Activated B cell treated with CpG ODN at 0.5 μM for 24 hours (primary cell): ENCODE data around the gene BCAS3. TPM values are rescaled to one million over a fixed set of nuclear protein-coding genes. Genes with fewer than 3 reads are reported as not detected.

Experiments
- ATAC-seq: fragments of 200-7000 bp; cut with Tn5 transposase; one replicate; pipeline ENCODE4 v1.10.0; 2021; ENCODE audit warnings: low read depth, mild to moderate bottlenecking, moderate library complexity
- CTCF ChIA-PET: fragments of 350-600 bp; sonication (Branson Sonifier 250); formaldehyde crosslinking; loops from one replicate; lab custom pipeline; 2021; ENCODE audit warnings: antibody characterized with exemption; lab: Charles Lee
- POLR2A ChIA-PET: fragments of 350-600 bp; sonication (Branson Sonifier 250); formaldehyde crosslinking; loops from one replicate; lab custom pipeline; 2021; ENCODE audit warnings: antibody characterized with exemption; lab: Charles Lee
- DNase-seq: peaks from one replicate; pipeline ENCODE4 v3.0.0; 2022
- H3K27ac Mint-ChIP-seq: one replicate; pipeline ENCODE4 v1.8.0; 2020; ENCODE audit warnings: mixed read lengths
- H3K27me3 Mint-ChIP-seq: one replicate; pipeline ENCODE4 v1.8.0; 2021; ENCODE audit warnings: mixed read lengths
- H3K36me3 Mint-ChIP-seq: one replicate; pipeline ENCODE4 v1.8.0; 2021; ENCODE audit warnings: low read depth, mixed read lengths
- H3K4me1 Mint-ChIP-seq: one replicate; pipeline ENCODE4 v1.8.0; 2021; ENCODE audit warnings: mixed read lengths
- H3K4me3 Mint-ChIP-seq: one replicate; pipeline ENCODE4 v1.8.0; 2020; ENCODE audit warnings: mild to moderate bottlenecking, mixed read lengths
- H3K9me3 Mint-ChIP-seq: one replicate; pipeline ENCODE4 v1.8.0; 2020; ENCODE audit warnings: mixed read lengths
- CTCF ChIP-seq: fragments of 200-600 bp; IDR thresholded peaks from one replicate; pipeline ENCODE4 v1.8.0; 2022; ENCODE audit warnings: antibody characterized with exemption, mild to moderate bottlenecking
- intact Hi-C: fragments of 100-400 bp; cut with micrococcal nuclease; formaldehyde crosslinking; loops from one replicate; pipeline ENCODE4 v1.15.1; 2024
- total RNA-seq: library from RNA; stranded (reverse); gene quantifications from 2 replicates; pipeline ENCODE4 v1.2.3, GENCODE V29; 2022

The BCAS3 gene
- total RNA-seq, 1 donor from 2014 or later, result 37.5 TPM

GRCh38 chr17:60679287-60679686, 1.6 kb downstream of the BCAS3 start:
- no peak for ATAC-seq
- no peak overlapping the region for H3K27ac Mint-ChIP-seq
- H3K9me3 Mint-ChIP-seq, result peaks cover 2% of the 10 kb centered on the region
- H3K4me1 Mint-ChIP-seq, result peaks cover 23% of the 10 kb centered on the region
- no peak for DNase-seq
- ChIA-PET POLR2A (no interaction called here), CTCF (no interaction called here)
- peak overlapping the region; percentile 52 for H3K4me3 Mint-ChIP-seq
- intact Hi-C loops, result loop anchor here (5.0 kb wide), 2 partner anchors 733 to 1183 kb away; partner anchors contain the start of gene BRIP1
- TF ChIP-seq CTCF, result no peak
- H3K27me3 Mint-ChIP-seq, result no peaks in the 10 kb centered on the region
- H3K36me3 Mint-ChIP-seq, result peaks cover 30% of the 10 kb centered on the region

- CTCF ChIA-PET, result no interaction called here
- POLR2A ChIA-PET, result no interaction called here
- no peaks in the 10 kb centered on the region for H3K27me3 Mint-ChIP-seq
- intact Hi-C loops, result no loop called here
- no peak for TF ChIP-seq CTCF
- no peak overlapping the region for H3K27ac Mint-ChIP-seq
- no peaks in the 10 kb centered on the region for H3K9me3 Mint-ChIP-seq
- no peak overlapping the region for H3K4me3 Mint-ChIP-seq
- peaks cover 23% of the 10 kb centered on the region for H3K4me1 Mint-ChIP-seq
- DNase-seq, result no peak
- peaks cover 41% of the 10 kb centered on the region for H3K36me3 Mint-ChIP-seq
- no peak for ATAC-seq
Observed at GRCh38 chr17:60680754-60681153, 3.1 kb downstream of the BCAS3 start.

DNA sequence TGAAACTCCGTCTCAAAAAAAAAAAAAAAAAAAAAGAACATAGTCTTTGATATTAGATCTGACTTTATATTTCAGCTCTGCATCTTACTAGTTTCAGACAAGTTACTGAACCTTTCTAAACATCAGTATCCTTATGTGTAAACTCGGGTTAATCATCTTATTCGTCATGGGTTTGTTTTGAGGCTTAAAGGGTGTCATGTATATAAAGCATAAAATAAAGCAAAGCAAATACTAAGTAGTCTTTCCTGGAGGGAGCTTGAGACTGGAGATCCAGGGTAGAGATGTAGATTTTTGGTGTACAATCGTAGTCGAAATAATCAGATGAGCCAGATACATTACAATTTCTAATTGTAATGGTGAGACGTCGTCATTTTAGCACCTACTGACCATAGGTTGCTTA, 7.8 kb downstream of the BCAS3 start:
- CTCF ChIA-PET, result no interaction called here
- TF ChIP-seq CTCF, result no peak
- ATAC-seq (no peak), DNase-seq (no peak)
- Mint-ChIP-seq H3K36me3 (peaks cover 57% of the 10 kb centered on the region), H3K9me3 (no peaks in the 10 kb centered on the region), H3K4me3 (no peak overlapping the region), H3K27ac (no peak overlapping the region), H3K4me1 (no peaks in the 10 kb centered on the region), H3K27me3 (no peaks in the 10 kb centered on the region)
- POLR2A ChIA-PET, result interaction anchor here (0.6 kb wide), 1 partner anchor 1545 kb away, joined by 3 read pairs; no protein-coding TSS in a partner anchor
- intact Hi-C loops, result no loop called here

- ChIA-PET CTCF (no interaction called here), POLR2A (no interaction called here)
- Mint-ChIP-seq H3K4me3 (no peak overlapping the region), H3K27me3 (no peaks in the 10 kb centered on the region), H3K4me1 (no peaks in the 10 kb centered on the region), H3K9me3 (no peaks in the 10 kb centered on the region), H3K27ac (no peak overlapping the region), H3K36me3 (peaks cover 54% of the 10 kb centered on the region)
- intact Hi-C loops, result no loop called here
- no peak for ATAC-seq
- DNase-seq, result no peak
- TF ChIP-seq CTCF, result no peak
Observed at GRCh38 chr17:60695960-60696359, 18.3 kb downstream of the BCAS3 start.

GRCh38 chr17:60699090-60699489, 21.4 kb downstream of the BCAS3 start:
- intact Hi-C loops, result no loop called here
- Mint-ChIP-seq H3K36me3 (peaks cover 36% of the 10 kb centered on the region), H3K27me3 (no peaks in the 10 kb centered on the region), H3K9me3 (no peaks in the 10 kb centered on the region), H3K4me3 (no peak overlapping the region), H3K27ac (no peak overlapping the region), H3K4me1 (no peaks in the 10 kb centered on the region)
- ChIA-PET POLR2A (no interaction called here), CTCF (no interaction called here)
- no peak for TF ChIP-seq CTCF
- no peak for DNase-seq
- no peak for ATAC-seq
